GM10248 (cell line): Measurements from ENCODE around the gene CCDC148.
"Not testable (repeated sequence)": the region's sequence is repeated elsewhere in the genome, so short reads cannot be mapped to it uniquely, and the experiment has no call there.

ENCODE experiments used
- CTCF ChIA-PET: fragments of 300-600 bp; sonication (Branson Sonifier 250); formaldehyde crosslinking; extraction: SDS; loops from one replicate; lab custom pipeline; 2021; ENCODE audit warnings: antibody characterized with exemption; lab: Yijun Ruan, JAX
- POLR2A ChIA-PET: fragments of 350-650 bp; sonication (Branson Sonifier 250); formaldehyde crosslinking; extraction: SDS; loops from one replicate; lab custom pipeline; 2020; ENCODE audit warnings: antibody characterized with exemption; lab: Yijun Ruan, JAX
- DNase-seq: peaks from one replicate; pipeline ENCODE4 v3.0.0; 2012; ENCODE audit errors: extremely low spot score
- TF ChIP-seq, protein P1 (sequence below): IDR thresholded peaks from 2 replicates; pipeline ENCODE4 v1.5.1; 2012; ENCODE audit warnings: mild to moderate bottlenecking, low read depth; ENCODE audit errors: extremely low read depth, missing control alignments, control extremely low read depth

The CCDC148 gene

DNA sequence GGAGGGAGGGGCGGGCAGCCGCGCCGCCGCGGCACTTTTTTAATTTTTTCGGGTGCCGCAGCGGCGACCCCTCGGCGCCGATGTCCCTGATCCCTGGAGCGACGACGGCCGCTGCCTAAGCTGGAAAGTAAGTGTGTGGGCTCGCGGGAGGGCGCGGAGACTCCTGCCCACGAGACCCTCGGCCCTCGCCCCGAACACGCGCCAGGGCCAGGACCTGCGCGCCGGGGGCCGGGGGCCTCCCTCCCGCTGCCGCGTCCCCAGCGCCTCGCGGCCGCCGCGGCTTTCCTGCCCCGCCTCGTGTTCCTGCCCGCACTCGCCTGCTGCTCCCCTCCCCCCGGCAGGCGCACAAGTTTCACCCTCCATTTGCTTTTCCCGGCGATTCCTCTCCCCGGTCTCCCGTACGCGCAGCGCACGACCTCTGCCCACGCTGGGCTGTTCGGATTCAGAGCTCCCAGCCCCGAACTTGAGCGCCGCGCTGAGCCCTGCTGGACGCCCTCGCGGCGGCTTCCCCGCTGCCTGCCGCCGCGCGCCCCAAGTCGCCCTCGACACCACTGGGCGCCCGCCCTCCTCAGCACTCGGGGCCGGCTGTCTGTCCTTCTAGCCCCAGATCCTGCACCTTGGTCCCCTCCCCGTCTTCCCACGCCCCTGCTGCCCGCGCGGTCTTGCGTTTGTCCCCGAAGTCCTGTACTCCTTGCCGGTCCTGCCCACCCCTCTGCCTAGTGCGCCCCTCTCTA is 706 bp upstream of the CCDC148 start:
- TF ChIP-seq, protein P1, sequence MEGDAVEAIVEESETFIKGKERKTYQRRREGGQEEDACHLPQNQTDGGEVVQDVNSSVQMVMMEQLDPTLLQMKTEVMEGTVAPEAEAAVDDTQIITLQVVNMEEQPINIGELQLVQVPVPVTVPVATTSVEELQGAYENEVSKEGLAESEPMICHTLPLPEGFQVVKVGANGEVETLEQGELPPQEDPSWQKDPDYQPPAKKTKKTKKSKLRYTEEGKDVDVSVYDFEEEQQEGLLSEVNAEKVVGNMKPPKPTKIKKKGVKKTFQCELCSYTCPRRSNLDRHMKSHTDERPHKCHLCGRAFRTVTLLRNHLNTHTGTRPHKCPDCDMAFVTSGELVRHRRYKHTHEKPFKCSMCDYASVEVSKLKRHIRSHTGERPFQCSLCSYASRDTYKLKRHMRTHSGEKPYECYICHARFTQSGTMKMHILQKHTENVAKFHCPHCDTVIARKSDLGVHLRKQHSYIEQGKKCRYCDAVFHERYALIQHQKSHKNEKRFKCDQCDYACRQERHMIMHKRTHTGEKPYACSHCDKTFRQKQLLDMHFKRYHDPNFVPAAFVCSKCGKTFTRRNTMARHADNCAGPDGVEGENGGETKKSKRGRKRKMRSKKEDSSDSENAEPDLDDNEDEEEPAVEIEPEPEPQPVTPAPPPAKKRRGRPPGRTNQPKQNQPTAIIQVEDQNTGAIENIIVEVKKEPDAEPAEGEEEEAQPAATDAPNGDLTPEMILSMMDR: peak; percentile 5
- ChIA-PET CTCF (interaction anchor here (0.7 to 2.6 kb wide), 11 partner anchors 11 to 297 kb away, joined by 3 to 11 read pairs (median 5); no protein-coding TSS in a partner anchor), POLR2A (interaction anchor here (0.6 kb wide), 1 partner anchor 455 kb away, joined by 3 read pairs; no protein-coding TSS in a partner anchor)
- peak; percentile 63 for DNase-seq

DNA sequence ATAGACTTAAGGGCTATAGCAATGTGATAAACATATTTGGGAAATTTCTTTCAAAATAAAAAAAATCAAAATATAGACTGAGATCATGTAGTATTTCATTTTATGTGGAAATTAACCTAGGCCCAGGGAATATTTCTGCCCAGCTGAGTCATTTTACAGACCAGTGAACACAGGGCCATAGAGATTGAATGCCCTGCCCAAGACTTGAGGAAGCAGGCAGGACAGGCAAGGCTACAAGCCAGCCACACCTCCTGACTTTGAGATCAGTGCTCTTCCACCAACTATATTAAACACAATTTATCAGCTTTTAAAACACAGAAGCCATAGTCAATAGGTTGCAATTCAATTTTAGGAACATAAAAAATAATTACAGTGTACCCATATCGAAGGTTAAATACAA is 12.9 kb downstream of the CCDC148 start:
- TF ChIP-seq, protein P1: no peak
- ChIA-PET CTCF (no interaction called here), POLR2A (no interaction called here)
- DNase-seq: no peak

- POLR2A ChIA-PET, CTCF ChIA-PET, DNase-seq: not testable (repeated sequence)
Measured at GRCh38 chr2:158439062-158439461, 17.5 kb downstream of the CCDC148 start.

DNA sequence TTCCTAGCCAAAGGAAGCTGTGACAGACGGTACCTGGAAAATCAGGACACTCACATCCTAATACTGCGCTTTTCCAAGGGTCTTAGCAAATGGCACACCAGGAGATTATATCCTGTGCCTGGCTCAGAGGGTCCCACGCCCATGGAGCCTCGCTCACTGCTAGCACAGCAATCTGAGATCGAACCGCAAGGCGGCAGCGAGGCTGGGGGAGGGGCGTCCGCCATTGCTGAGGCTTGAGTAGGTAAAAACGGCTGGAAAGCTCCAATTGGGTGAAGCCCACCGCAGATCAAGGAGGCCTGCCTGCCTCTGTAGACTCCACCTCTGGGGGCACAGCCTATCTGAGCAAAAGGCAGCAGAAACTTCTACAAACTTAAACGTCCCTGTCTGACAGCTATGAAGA is 22.8 kb downstream of the CCDC148 start:
- DNase-seq, POLR2A ChIA-PET: not testable (repeated sequence)
- CTCF ChIA-PET: interaction anchor here (1.4 kb wide), 1 partner anchor 15 kb away, joined by 3 read pairs; no protein-coding TSS in a partner anchor

- no peak for DNase-seq
- TF ChIP-seq, protein P1: no peak
- CTCF ChIA-PET: no interaction called here
- POLR2A ChIA-PET: no interaction called here
Measured at GRCh38 chr2:158432117-158432516, 24.4 kb downstream of the CCDC148 start.

DNA sequence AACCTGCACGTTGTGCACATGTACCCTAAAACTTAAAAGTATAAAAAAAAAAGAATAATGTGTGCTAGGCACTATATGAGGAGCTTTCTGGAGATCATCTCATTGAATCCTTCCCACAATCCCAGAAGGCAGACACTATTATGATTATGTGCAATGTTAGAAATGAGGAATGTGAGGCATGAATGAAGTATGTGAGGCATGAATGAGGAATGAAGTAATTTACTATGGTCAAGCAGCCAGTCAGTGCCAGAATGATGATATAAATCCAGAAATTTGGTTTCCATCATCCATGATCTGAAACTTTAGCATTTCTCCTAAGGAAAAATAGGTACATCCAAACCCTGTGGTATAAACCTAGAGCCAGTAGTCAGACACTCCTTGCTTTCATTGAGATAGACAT is 42.0 kb downstream of the CCDC148 start:
- DNase-seq: no peak
- TF ChIP-seq, protein P1: no peak
- ChIA-PET CTCF (interaction anchor here (1.4 kb wide), 1 partner anchor 24 kb away, joined by 4 read pairs; no protein-coding TSS in a partner anchor), POLR2A (no interaction called here)

DNA sequence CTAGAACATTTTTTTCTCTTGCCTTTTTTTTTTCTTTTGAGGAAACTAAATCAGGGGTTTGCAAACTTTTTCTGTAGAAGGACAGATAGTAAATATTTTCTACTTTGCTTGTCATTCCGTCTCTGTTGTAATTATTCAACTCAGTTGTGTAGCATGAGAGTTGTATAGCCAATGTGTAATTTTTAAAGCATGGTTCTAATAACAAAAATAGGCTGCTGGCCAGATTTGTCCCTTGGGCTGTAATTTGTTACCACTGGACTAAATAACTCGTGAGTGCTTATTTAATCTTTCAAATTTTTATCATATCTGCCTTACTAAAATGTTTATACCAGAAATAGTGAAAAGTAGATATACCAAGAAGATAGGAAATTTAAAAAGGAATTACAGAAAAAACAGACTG is 43.0 kb downstream of the CCDC148 start:
- CTCF ChIA-PET: interaction anchor here (1.0 to 1.4 kb wide), 2 partner anchors 11 to 23 kb away, joined by 3 to 4 read pairs; no protein-coding TSS in a partner anchor
- TF ChIP-seq, protein P1: no peak
- DNase-seq: no peak
- POLR2A ChIA-PET: no interaction called here
